NB4 (cell line): ENCODE measurements around the gene AP1M1.

Experiments
- DNase-seq: peaks from one replicate; pipeline ENCODE4 v3.0.0; 2010; ENCODE audit warnings: low read depth
- H3K4me3 ChIP-seq: one replicate; pipeline ENCODE4 v1.5.1; 2011; ENCODE audit warnings: mild to moderate bottlenecking, low read depth, low read length, moderate library complexity
- CTCF ChIP-seq: IDR thresholded peaks from one replicate; pipeline ENCODE4 v1.5.1; 2012; ENCODE audit warnings: low read depth, low read length
- MAX ChIP-seq: IDR thresholded peaks from 2 replicates; pipeline ENCODE4 v1.6.1; 2011; ENCODE audit warnings: low read depth, low read length
- MYC ChIP-seq: IDR thresholded peaks from 2 replicates; pipeline ENCODE4 v1.6.1; 2011; ENCODE audit warnings: low read depth, low read length
- POLR2A ChIP-seq: IDR thresholded peaks from 2 replicates; pipeline ENCODE4 v1.6.1; 2011; ENCODE audit warnings: mild to moderate bottlenecking; ENCODE audit not compliant: insufficient read length; ENCODE audit errors: extremely low read depth

AP1M1 gene

GRCh38 chr19:16156904-16157303, 40.8 kb upstream of the AP1M1 start:
- no peak overlapping the region for H3K4me3 ChIP-seq
- no peak for DNase-seq
- TF ChIP-seq CTCF (no peak), MYC (no peak), POLR2A (no peak), MAX (no peak)

GRCh38 chr19:16157601-16158000, 40.1 kb upstream of the AP1M1 start:
- no peak for TF ChIP-seq MYC
- no peak for TF ChIP-seq CTCF
- no peak for TF ChIP-seq POLR2A
- no peak for TF ChIP-seq MAX
- DNase-seq: no peak

GRCh38 chr19:16159655-16160054, 38.1 kb upstream of the AP1M1 start:
- no peak overlapping the region for H3K4me3 ChIP-seq
- no peak for TF ChIP-seq MAX
- no peak for DNase-seq

More at GRCh38 chr19:16157601-16158000, 40.1 kb upstream of the AP1M1 start:
- H3K4me3 ChIP-seq: no peak overlapping the region

- no peak for DNase-seq
- H3K4me3 ChIP-seq: no peak overlapping the region
- TF ChIP-seq POLR2A: no peak
- TF ChIP-seq CTCF: no peak
- TF ChIP-seq MYC: no peak
- TF ChIP-seq MAX: no peak
Observed at GRCh38 chr19:16160445-16160942, 37.2 kb upstream of the AP1M1 start.

- TF ChIP-seq MYC (no peak), CTCF (no peak), MAX (no peak), POLR2A (no peak)
- H3K4me3 ChIP-seq: no peak overlapping the region
- peak; percentile 78 for DNase-seq
Observed at GRCh38 chr19:16160943-16161560, 36.7 kb upstream of the AP1M1 start.

GRCh38 chr19:16161840-16162239, 35.9 kb upstream of the AP1M1 start:
- no peak overlapping the region for H3K4me3 ChIP-seq
- no peak for DNase-seq

More at GRCh38 chr19:16161840-16162239, 35.9 kb upstream of the AP1M1 start:
- no peak for TF ChIP-seq MAX
- TF ChIP-seq CTCF: no peak
- no peak for TF ChIP-seq MYC
- TF ChIP-seq POLR2A: no peak
